Neural cell (in vitro differentiated cells): ENCODE data around the gene ZFPM1. TPM values are rescaled to one million over a fixed set of nuclear protein-coding genes. Genes with fewer than 3 reads are reported as not detected.

Experiments used
- H2AFZ ChIP-seq: fragments of 200-600, 300-800 bp; sonication (generic), shearing (Covaris generic); 2 replicates; pipeline ENCODE4 v1.6.0; 2014; ENCODE audit warnings: low read depth, mild to moderate bottlenecking, antibody characterized with exemption, low read length, moderate library complexity
- H3F3A ChIP-seq: fragments of 200-600 bp; shearing (Covaris generic); 2 replicates; pipeline ENCODE4 v1.6.1; 2016; ENCODE audit warnings: mild to moderate bottlenecking, moderate library complexity, mixed read lengths, antibody characterized with exemption, low read length; ENCODE audit not compliant: insufficient read depth, poor library complexity, severe bottlenecking
- H3K27ac ChIP-seq: fragments of 200-600, 300-800 bp; sonication (generic), shearing (Covaris generic); 2 replicates; pipeline ENCODE4 v1.5.1; 2014; ENCODE audit warnings: mild to moderate bottlenecking, low read length, moderate library complexity
- H3K27me3 ChIP-seq: fragments of 300-800, 200-600 bp; sonication (generic), shearing (Covaris generic); 2 replicates; pipeline ENCODE4 v1.6.0; 2014; ENCODE audit warnings: mild to moderate bottlenecking, low read depth, low read length, moderate library complexity; ENCODE audit not compliant: insufficient read depth
- H3K36me3 ChIP-seq: fragments of 300-800, 200-600 bp; sonication (generic), shearing (Covaris generic); 2 replicates; pipeline ENCODE4 v1.5.1; 2014; ENCODE audit warnings: mild to moderate bottlenecking, antibody characterized with exemption, low read length, moderate library complexity; ENCODE audit not compliant: insufficient read depth
- H3K4me2 ChIP-seq: fragments of 300-800, 200-600 bp; sonication (generic), shearing (Covaris generic); 2 replicates; pipeline ENCODE4 v1.6.0; 2014; ENCODE audit warnings: mild to moderate bottlenecking, low read length
- H3K4me3 ChIP-seq: fragments of 300-800, 200-600 bp; sonication (generic), shearing (Covaris generic); 2 replicates; pipeline ENCODE4 v1.5.1; 2014; ENCODE audit warnings: mild to moderate bottlenecking, low read length, moderate library complexity
- H3K79me2 ChIP-seq: fragments of 200-600 bp; shearing (Covaris generic); replicated peaks from 2 replicates; pipeline ENCODE4 v1.6.0; 2014; ENCODE audit warnings: mild to moderate bottlenecking, low read length, moderate library complexity; ENCODE audit not compliant: insufficient read depth
- H3K9ac ChIP-seq: fragments of 300-800, 200-600 bp; sonication (generic), shearing (Covaris generic); 2 replicates; pipeline ENCODE4 v1.6.1; 2016; ENCODE audit warnings: mild to moderate bottlenecking, low read length, mixed read lengths
- H3K9me2 ChIP-seq: fragments of 200-600 bp; shearing (Covaris generic); 2 replicates; pipeline ENCODE4 v1.6.1; 2016; ENCODE audit warnings: mild to moderate bottlenecking, low read length, mixed read lengths; ENCODE audit not compliant: insufficient read depth
- H3K9me3 ChIP-seq: fragments of 200-600, 300-800 bp; sonication (generic), shearing (Covaris generic); 2 replicates; pipeline ENCODE4 v1.6.1; 2016; ENCODE audit warnings: mild to moderate bottlenecking, mixed run types, low read length, moderate library complexity, mixed read lengths
- H4K20me1 ChIP-seq: fragments of 200-600 bp; shearing (Covaris generic); 2 replicates; pipeline ENCODE4 v1.6.1; 2016; ENCODE audit warnings: mild to moderate bottlenecking, mixed run types; ENCODE audit not compliant: insufficient read depth
- CTCF ChIP-seq: fragments of 450-650 bp; IDR thresholded peaks from 2 replicates; pipeline ENCODE4 v1.5.1; 2014; ENCODE audit warnings: antibody characterized with exemption, mild to moderate bottlenecking, moderate library complexity; ENCODE audit not compliant: poor library complexity, severe bottlenecking
- EP300 ChIP-seq: fragments of 450-650 bp; conservative IDR thresholded peaks from 2 replicates; pipeline ENCODE4 v1.6.1; 2014; ENCODE audit warnings: antibody characterized with exemption, mild to moderate bottlenecking, moderate library complexity; ENCODE audit not compliant: poor library complexity, severe bottlenecking
- EZH2 ChIP-seq: fragments of 200-600, 300-800 bp; shearing (Covaris generic), sonication (generic); IDR thresholded peaks from 2 replicates; pipeline ENCODE4 v1.6.1; 2014; ENCODE audit warnings: antibody characterized with exemption, low read length, borderline replicate concordance, mild to moderate bottlenecking; ENCODE audit not compliant: insufficient read depth, poor library complexity, severe bottlenecking
- MXI1 ChIP-seq: fragments of 450-650 bp; conservative IDR thresholded peaks from 2 replicates; pipeline ENCODE4 v1.6.1; 2014; ENCODE audit warnings: antibody characterized with exemption, mild to moderate bottlenecking; ENCODE audit not compliant: poor library complexity, severe bottlenecking
- POLR2AphosphoS5 ChIP-seq: IDR thresholded peaks from 2 replicates; pipeline ENCODE4 v1.6.1; 2012
- RAD21 ChIP-seq: fragments of 450-650 bp; conservative IDR thresholded peaks from 2 replicates; pipeline ENCODE4 v1.6.1; 2014; ENCODE audit warnings: antibody characterized with exemption, mild to moderate bottlenecking, moderate library complexity
- SMC3 ChIP-seq: fragments of 450-650 bp; conservative IDR thresholded peaks from 2 replicates; pipeline ENCODE4 v1.6.1; 2014; ENCODE audit warnings: antibody characterized with exemption, mild to moderate bottlenecking, moderate library complexity; ENCODE audit not compliant: poor library complexity
- TAF1 ChIP-seq: IDR thresholded peaks from 2 replicates; pipeline ENCODE4 v1.6.1; 2012; ENCODE audit warnings: low read depth
- polyA plus RNA-seq: library from polyadenylated mRNA; depleted of rRNA; stranded (reverse); fragments of >200 nt; gene quantifications from 2 replicates; pipeline ENCODE4 v1.2.3, GENCODE V29; 2014
- TF ChIP-seq, protein P1 (sequence below): IDR thresholded peaks from 2 replicates; pipeline ENCODE4 v1.6.1; 2012; ENCODE audit warnings: borderline replicate concordance

ZFPM1 gene
- polyA plus RNA-seq, 1 donor from 2014 or later = 0.41 TPM

GRCh38 chr16:88533381-88533917 lies 80.4 kb downstream of the ZFPM1 start:
- no peak overlapping the region for H3K27ac ChIP-seq
- H3K79me2 ChIP-seq = no peaks in the 10 kb centered on the region
- H3K4me3 ChIP-seq = peak overlapping the region; percentile 48
- no peaks in the 10 kb centered on the region for H3K27me3 ChIP-seq
- H3K9ac ChIP-seq = peak overlapping the region; percentile 53
- no peak overlapping the region for H3K4me2 ChIP-seq
- H3K9me2 ChIP-seq = no peaks in the 10 kb centered on the region
- no peaks in the 10 kb centered on the region for H3F3A ChIP-seq
- TF ChIP-seq MXI1 (no peak), RAD21 (no peak), TAF1 (no peak), SMC3 (no peak), EP300 (no peak), POLR2AphosphoS5 (no peak), CTCF (no peak)
- TF ChIP-seq, protein P1, sequence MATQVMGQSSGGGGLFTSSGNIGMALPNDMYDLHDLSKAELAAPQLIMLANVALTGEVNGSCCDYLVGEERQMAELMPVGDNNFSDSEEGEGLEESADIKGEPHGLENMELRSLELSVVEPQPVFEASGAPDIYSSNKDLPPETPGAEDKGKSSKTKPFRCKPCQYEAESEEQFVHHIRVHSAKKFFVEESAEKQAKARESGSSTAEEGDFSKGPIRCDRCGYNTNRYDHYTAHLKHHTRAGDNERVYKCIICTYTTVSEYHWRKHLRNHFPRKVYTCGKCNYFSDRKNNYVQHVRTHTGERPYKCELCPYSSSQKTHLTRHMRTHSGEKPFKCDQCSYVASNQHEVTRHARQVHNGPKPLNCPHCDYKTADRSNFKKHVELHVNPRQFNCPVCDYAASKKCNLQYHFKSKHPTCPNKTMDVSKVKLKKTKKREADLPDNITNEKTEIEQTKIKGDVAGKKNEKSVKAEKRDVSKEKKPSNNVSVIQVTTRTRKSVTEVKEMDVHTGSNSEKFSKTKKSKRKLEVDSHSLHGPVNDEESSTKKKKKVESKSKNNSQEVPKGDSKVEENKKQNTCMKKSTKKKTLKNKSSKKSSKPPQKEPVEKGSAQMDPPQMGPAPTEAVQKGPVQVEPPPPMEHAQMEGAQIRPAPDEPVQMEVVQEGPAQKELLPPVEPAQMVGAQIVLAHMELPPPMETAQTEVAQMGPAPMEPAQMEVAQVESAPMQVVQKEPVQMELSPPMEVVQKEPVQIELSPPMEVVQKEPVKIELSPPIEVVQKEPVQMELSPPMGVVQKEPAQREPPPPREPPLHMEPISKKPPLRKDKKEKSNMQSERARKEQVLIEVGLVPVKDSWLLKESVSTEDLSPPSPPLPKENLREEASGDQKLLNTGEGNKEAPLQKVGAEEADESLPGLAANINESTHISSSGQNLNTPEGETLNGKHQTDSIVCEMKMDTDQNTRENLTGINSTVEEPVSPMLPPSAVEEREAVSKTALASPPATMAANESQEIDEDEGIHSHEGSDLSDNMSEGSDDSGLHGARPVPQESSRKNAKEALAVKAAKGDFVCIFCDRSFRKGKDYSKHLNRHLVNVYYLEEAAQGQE = no peak
- H3K36me3 ChIP-seq = no peaks in the 10 kb centered on the region
- H3K9me3 ChIP-seq = no peaks in the 10 kb centered on the region
- no peaks in the 10 kb centered on the region for H4K20me1 ChIP-seq
- H2AFZ ChIP-seq = no peak overlapping the region

DNA sequence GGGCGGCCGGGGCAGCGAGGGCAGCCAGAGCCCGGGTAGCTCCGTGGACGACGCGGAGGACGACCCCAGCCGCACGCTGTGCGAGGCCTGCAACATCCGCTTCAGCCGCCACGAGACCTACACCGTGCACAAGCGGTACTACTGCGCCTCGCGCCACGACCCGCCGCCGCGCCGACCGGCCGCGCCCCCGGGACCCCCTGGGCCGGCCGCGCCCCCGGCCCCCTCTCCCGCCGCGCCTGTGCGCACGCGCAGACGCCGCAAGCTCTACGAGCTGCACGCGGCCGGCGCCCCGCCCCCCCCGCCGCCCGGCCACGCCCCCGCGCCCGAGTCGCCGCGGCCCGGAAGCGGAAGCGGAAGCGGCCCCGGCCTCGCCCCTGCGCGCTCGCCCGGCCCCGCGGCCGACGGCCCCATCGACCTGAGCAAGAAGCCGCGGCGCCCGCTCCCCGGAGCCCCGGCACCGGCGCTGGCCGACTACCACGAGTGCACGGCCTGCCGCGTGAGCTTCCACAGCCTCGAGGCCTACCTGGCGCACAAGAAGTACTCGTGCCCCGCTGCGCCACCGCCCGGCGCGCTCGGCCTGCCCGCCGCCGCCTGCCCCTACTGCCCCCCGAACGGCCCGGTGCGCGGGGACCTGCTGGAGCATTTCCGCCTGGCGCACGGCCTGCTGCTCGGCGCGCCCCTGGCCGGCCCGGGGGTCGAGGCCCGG lies 81.0 kb downstream of the ZFPM1 start:
- no peak overlapping the region for H3K27ac ChIP-seq
- H3K9ac ChIP-seq = peak overlapping the region; percentile 77
- H2AFZ ChIP-seq = no peak overlapping the region
- H3K36me3 ChIP-seq = no peaks in the 10 kb centered on the region
- no peaks in the 10 kb centered on the region for H3K9me2 ChIP-seq
- no peaks in the 10 kb centered on the region for H3K9me3 ChIP-seq
- H3K4me3 ChIP-seq = peak overlapping the region; percentile 62
- H4K20me1 ChIP-seq = no peaks in the 10 kb centered on the region
- H3K79me2 ChIP-seq = no peaks in the 10 kb centered on the region
- no peak overlapping the region for H3K4me2 ChIP-seq
- peak; percentile 47 for TF ChIP-seq CTCF
- peak; percentile 73 for TF ChIP-seq POLR2AphosphoS5
- no peak for TF ChIP-seq EZH2
- TF ChIP-seq EP300 = no peak
- TF ChIP-seq RAD21 = no peak
- TF ChIP-seq MXI1 = peak; percentile 75
- peak; percentile 50 for TF ChIP-seq SMC3
- H3F3A ChIP-seq = no peaks in the 10 kb centered on the region
- H3K27me3 ChIP-seq = no peaks in the 10 kb centered on the region
